Measurements from ENCODE around the gene RIPK1.

The RIPK1 gene

DNA sequence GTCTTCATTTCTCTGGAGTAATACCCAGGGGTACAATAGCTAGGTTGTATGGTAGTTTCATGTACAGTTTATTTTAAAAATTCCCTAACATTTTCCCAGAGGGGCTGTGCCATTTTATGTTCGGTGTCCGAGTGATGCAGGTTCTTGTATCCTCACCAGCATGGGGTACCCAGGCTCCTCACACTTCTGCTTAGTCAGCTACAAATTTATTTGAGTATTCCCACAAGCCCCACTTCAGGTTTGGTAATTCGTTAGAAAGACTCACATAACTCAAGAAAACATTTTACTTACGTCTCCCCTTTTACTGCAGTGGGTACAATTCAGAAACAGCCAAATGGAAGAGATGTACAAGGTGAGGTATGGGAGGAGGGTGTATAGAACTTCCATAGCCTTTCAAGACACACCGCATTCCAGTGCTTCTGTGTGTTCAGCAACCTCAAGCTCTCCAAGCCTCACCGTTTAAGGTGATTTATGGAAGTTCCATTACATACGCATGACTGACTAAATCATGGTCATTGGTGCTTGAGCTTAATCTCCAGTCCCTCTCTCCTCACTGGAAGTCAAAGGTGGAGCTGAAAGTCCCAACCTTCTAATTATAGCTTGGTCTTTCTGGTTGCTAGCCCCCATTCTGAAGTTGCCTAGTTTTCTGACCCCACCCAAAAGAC is 18.1 kb downstream of the RIPK1 start:
- no peak for DNase-seq

DNA sequence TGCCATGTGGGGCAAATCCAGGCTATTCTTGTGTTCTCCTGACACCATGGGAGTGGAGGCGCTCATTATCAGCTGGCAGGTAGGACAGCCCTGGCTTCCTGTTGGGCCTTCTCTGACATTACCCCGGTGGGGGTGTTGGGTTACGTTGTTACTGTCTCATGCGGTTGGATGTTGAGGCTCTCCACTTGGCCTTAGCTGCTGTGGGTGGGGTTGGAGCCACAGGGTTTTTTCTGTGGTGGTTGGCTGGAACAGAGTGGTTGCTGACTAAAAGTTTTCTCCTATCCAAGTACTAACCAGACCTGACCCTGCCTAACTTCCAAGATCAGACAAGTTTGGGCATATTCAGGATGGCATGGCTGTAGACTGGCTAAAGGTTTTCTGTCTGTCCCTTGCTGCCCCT is 20.2 kb downstream of the RIPK1 start:
- DNase-seq: no peak

DNA sequence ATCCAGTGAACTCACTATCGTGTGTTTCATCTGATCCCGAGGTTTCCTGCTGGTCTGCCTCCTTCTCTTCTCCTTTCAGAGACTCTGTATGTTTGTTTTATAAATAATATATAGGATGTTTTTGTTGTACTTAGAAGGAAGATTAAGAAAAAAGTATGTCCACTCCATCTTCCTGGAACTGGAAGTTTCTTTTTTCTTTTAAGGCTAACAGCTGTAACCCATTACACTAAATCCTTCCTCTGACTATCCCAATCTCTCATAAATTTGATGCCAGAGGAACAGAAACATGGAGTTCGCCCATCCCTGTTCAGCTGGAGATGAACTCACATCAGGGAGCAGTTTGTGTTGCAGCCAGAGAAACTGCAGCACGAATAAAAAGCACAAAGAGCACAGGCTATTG is 20.7 kb downstream of the RIPK1 start:
- DNase-seq: no peak

DNA sequence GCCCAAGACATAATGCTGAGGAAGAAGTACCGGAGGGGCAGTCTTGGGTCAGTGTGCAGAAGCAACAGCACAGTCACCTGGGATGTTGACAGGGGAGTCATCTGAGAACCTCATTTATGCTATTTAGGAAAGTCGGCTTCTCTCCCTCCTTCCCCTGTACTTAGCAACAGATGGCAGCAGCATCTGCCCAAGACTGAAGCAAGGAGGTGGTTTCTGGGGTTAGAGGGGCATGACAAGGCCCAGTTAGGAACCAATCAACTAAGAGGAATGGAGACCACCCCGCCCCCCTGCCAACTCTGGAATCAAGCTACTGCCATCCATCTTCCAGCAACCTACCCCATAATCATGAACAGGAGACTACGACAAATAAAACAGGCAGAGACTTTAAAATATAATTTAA is 21.7 kb downstream of the RIPK1 start:
- no peak for DNase-seq

DNA sequence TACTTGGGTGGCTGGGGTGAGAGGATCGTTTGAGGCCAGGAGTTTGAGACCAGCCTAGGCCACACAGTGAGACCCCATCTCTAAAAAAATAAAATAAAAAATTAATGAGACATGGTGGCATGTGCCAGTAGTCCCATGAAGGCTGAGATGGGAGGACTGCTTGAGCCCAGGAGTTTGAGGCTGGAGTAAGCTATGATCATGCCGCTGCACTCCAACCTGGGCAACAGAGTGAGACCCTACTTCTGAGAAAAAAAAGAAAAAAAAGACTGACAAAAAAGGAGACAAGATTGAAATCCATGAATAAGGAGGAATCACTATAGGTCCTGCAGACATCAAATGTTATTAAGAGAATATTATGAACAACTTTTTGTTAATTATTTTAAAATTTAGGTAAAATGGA is 26.5 kb downstream of the RIPK1 start:
- no peak for DNase-seq

DNA sequence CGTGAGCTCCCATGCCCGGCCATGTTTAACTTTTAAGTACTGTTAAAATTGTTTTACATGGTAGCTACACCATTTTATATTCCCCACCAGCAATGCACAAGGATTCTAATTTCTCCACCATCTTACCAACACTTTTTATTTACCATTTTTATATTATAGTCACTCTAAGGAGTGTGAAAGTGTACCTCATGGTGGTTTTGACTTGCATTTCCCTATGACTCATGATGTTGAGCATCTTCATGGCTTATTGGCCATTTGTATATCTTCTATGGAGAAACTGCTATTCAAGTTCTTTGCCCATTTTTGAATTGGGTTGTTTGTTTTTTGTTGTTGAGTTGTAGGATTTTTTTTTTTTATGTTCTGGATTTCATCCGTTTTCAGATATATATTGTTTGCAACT is 34.6 kb downstream of the RIPK1 start:
- no peak for DNase-seq

DNA sequence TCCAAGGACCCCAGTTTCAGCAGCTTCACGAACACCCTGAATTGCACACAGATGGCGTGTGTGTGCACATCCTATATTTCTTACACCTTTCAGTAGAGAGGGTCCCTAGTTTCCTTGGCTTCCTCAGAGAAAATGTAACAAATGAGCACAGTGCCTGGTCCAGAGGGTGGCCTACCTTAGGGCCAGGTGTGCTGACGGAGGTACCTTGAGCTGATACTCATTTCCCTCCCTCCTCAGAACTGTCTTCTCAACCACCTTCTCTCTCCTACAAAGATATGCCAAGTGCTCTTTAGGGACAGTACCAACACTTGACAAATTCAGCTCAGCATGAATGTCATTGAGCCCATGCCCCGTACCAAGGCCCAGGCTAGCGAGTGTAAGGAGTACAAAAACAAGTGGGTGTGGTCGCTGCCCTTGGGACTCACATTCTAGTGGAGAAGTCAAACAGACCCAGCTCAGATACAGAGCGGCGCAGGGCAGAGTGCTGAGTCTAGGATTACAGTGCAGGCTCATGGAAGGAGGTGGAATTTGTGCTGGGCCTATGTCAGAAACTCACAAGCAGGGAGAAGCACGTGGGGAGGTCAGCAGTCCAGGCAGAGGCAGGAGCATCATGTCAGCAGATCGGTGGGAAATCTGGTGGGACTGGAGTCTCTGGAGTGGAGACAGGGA is 40.6 kb downstream of the RIPK1 start:
- DNase-seq: no peak

DNA sequence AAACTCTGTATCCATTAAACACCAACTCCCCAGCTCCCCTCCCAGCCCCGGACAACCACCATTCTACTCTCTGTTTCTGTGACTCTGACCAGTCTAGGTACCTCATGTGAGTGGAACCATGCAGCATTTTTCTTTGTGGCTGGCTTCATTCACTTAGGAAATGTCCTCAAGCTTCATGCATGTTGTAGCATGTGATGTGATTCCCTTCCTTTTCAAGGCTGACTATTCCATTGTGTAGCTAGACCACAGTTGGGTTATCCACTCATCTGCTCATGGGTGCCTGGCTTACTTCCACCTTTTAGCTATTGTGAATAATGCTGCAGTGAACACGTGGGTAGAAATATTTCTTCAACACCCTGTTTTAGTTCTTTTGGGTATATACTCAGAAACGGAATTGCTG is 41.5 kb downstream of the RIPK1 start:
- no peak for DNase-seq

DNA sequence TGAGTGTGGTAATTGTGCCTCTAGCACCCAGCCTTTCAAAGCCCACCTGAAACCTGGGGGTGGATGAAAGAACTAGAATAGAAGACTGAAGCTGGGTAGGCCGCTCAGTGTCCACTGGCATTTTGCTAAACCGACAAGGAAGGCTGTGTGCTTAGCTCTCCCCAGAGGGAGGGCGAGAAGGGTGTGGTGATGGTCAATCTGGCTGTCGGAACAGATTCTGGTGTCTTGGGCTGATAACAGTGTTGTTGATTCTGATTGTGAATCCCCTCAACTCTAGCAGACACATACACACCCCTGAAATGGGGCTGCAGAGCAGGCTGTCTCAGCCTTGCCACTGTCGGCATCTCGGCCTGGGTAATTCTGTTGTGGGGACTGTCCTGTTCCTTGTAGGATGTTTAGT is 46.1 kb downstream of the RIPK1 start:
- no peak for DNase-seq

DNA sequence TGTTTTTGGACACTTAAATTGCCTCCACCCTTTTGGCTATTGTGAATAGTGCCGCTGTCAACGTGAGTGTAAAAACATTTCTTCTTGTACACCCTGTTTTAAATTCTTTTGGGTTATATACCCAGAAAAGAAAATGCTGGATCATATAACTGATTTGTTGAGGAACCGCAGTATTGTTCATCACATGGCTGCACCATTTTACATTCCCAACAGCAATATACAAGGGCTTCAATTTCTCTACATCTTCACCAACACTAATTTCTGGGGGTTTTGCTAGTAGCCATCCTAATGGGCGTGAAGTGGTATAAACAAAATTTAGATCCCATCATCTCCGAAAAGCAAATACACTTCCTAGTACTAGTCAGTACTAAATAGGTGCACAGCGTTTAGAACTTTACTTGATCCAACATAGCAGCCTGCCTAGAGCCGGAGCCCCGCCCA is 49.6 kb downstream of the RIPK1 start:
- peak; percentile 63 to 73 for DNase-seq

DNA sequence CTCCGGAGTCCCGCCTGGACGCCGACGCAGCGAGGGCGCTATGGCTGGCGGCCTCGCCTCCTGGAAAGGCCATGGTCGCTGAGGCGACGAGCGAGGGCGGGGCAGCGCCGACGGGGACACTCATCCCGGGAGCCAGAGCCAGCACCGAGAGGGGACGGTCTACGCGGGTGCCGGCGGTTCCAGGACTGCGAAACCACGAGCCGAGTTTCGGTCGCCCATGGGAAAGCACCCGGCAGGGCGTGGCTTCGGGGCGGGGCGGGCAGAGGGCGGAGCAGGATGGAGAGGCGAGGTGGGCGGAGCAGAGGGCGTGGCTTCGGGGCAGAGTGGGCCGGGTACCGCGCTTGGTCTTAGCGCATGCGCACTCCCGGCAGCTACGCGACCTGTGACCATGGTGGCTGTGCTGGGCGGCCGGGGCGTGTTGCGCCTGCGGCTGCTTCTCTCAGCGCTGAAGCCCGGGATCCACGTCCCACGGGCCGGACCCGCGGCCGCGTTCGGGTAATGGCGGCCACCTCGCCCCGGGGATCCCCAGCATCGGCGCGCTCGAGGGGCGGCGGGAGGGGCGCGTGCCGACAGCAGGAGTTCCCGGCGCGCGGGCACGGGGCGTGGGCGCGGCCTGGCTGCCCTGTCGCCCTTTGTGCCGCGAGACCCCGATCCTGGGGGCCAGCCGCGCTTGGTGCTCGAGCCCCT is 50.2 kb downstream of the RIPK1 start, which contains the start of gene BPHL:
Gene BPHL (plus strand): TSS at position 359 of the 687 bp plus-strand sequence. CDS start 30 bp downstream, at position 389.
- DNase-seq: peak; percentile 82 to 83

DNA sequence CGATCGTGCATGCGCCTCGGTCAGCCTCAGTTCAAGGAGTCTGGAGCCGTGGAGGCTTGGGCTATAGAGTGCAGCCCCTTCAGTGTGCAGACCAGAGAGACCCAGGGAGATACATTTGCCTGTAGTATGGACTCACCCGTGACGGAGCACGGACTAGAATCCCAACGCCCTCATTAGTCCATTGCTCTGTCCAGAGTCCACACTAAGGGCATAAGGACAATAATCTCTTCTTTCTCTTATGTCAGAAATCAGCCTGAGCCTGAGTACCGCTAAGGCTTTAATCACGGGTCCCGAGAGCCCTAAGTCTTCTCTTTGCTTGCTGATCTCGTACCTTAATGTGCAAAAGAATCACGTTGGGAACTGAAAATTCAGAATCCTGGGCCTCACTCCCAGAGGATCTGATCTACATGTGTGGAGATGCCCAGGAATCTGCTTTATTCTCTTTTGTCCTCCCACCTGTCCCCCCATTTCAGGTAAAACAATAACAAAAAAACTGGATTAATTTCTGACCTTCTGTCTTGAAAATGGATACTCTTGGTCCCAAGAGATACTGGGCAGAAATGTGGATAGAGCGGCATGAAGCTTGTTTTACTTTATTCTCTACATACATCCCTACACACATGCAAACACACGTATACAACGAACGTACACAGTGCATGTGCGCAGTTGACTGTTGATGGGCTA is 50.9 kb downstream of the RIPK1 start:
- peak in 1 of 2 experiments; percentile 58 for DNase-seq

DNA sequence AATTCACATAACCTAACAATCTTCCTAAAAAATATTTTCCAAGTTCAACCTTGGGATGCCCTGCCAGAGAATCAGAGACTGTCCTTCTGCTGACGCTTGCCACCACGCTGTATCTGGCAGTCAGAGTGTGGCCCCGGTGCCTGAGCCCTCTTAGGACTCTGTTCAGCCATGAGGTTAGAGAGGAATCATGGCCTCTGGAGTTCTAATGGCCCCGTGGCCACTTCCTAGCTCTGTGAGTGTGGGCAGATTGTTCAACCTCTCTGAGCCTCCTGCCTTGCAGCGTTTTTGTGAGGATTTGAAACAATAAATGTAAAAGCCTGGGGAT is 52.4 kb downstream of the RIPK1 start:
- DNase-seq: no peak

DNA sequence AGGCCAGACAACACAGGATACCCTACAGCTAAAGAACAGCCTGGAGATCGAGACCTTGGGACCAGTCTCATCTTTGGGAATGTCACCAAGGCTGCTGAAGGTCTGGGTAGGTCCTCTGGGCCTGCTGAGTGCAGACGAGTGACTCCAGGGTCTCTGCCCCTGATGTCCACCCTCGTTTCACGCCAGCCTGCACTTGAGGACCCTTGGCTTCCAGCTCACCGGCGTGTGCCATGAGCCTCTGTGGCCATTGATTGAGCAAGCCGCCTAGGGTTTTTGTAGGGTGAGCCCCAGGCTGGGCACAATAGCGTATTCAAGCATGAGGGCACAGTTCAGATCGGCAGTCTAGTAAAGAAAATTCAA is 54.5 kb downstream of the RIPK1 start:
- no peak for DNase-seq

DNA sequence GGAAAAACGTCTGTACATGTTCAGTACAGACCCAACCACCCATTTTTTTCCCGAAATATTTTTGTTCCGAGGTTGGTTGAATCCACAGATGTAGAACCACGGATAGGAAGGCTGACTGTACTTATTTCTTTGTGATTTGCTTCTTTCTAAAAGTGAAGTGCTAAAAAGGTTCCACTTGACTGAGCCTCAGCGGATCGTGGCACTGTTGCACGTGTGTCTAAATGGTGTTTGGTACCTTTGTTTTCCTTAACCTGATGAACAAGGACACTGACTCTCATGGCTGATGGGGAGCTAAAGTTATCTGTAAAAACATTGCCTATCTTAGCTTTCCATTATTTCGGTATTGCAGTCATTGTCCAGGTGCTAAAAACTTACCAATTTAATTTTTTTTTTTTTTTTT is 56.4 kb downstream of the RIPK1 start:
- DNase-seq: no peak

DNA sequence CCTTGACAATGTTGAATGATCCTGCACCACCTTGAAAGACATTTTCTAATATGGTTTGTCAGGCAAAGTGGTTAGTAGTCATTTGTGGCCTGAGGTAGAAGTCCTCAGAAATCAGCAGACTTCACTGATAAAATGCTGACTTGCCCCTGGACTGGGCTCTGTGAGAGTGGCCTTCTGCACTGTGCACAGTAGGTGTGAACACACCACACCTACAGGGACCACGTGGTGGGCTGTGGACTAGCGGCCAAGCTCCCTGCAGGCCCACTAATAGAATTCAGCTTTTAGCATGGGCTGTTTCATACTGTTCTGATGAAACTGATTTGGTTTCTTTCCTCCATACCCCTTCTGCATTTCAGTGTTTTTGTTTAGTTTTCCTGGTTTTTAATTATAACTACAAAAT is 57.5 kb downstream of the RIPK1 start:
- no peak for DNase-seq

DNA sequence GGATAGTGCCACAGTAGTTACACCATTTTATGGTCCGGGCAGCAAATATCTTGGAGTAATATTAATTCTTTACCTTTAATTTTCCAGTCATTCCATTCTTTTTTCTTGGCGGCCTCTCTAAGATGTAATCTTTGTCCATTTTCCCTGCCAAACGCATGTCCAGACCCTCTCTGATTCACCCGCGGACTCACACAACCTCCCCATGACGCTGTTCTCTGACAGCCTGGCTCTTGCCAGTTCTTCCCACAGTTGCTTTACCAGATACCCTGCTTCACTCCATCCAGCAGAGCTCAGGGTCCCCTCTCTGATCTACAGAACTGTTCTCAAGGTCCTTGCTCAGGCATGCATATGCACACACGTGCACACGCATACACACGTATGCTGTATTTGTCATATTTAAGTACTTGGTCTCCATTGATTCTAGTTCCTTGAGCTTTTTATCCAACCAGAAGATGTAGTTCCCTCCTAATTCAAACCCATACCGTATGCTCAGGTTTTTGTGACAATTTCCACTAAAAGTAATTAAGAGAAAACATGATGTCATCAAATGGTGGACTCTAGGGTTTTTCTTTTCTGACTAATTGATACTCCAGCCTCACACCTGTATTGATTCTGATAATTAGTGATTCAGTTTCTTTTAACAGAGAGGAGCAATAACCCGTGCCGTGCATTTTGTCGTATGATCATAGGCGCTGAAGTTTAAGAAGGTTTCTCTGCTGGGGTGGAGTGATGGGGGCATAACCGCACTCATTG is 60.2 kb downstream of the RIPK1 start:
- no peak for DNase-seq

DNA sequence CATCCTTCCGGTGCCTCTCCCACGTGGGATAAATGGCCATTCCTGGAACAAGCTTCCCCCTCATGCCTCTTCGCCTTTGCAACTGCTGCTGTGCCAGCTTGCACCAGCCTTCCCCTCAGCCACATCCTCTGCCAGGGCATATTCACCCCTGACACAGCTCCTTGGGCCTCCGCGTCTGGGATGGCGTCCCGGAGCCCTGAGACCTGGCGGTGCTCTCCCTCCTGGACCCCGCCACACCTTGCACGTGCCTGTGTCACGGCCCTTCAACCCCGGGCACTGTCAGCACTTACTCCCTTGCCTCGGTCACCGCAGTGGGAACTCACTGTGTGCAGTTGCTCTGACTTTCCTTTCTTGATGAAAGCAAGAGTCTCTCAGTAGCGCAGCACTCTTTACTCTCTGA is 63.4 kb downstream of the RIPK1 start:
- no peak for DNase-seq

DNA sequence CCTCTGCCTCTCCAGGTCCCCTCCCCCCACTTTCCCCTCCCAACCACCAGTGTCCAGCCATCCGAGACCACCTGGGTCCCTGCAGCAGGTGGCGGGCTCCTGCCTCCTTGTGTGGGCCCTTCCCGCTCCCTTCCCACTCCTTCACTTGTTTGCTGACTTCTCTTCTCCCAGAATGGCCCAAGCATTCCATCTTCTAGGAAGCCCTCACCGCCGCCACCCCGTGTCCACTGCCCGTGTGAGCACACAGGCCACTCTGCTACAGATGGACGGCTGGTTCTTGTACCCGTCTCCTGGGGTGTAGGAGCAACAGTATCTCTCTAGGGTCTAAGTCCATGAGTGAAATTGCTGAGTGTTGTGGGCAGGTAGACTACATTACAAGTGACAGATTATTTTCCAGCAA is 65.2 kb downstream of the RIPK1 start:
- no peak for DNase-seq

DNA sequence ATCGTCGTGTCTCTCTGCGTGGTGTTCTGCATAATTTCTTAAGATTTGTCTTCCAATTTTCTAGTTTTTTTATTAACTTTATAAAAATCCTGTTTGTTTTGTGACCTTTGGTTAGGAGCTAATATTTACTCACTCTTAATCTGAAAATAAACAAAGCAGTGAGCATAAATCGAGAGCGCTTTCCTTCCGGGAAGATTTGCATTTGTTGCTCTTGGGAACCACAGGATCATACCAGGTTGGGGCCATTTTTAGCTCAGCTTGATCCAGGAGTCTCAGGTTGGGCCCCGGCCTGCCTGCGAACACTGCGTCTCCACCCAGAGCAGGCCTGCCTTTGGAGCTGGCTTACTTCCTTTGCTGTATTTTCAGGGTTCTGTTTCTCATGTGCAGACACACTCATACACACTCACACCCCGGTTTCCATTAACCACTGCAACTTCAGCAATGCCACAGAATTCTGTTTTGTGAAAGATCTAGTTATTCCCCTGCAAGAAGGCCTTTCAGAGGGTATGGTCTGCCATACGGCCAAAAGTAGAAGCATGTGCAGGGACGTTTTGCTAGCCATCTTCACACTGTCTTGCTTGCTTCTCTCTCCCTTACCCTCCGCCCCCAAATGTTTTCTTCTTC is 67.5 kb downstream of the RIPK1 start:
- no peak for DNase-seq

DNA sequence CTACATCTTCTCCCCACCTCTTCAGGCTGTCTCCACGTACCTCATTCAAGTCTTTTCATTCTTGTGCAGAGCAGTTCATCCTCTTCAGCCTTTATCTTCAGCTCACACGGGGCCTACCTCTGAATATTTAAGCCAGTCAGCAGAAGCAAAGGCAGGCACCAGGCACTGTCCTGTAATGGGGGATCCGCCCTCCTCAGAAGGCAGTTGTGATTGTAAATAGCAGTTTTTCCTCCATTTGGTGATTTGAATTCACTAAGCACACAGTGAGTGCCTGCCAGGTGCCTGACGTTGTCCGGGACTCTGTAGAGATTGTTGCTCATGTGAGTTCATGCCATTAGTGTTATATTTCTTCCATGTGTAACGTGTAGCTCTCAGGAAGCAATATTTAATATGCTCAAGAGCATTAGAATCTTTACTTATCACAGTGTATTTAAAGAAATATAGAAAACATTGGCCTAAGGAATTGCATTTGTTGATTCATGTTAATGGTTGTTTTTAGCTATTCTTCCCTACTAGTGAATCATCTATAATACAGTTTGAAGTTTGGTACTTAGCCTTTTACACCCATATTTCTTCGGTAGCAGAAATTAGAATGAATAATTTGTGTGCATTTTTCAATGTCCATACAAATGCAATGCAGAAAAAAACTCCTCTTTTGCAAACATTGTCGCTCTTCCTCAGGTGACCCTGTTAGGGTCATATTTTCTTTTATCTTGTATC is 68.2 kb downstream of the RIPK1 start:
- DNase-seq: no peak
